Trophoblast cell (in vitro differentiated cells and primary cell): ENCODE measurements around the gene DAND5.

ENCODE experiments used
- DNase-seq, 2 donors: peaks; one replicate each; pipeline ENCODE4 v3.0.0-alpha.2; 2016
- H2AFZ ChIP-seq: 2 replicates; pipeline ENCODE4 v1.6.1; 2013; ENCODE audit warnings: low read length, moderate library complexity, mild to moderate bottlenecking; ENCODE audit not compliant: insufficient read depth, poor library complexity
- H2AK5ac ChIP-seq: 2 replicates; pipeline ENCODE4 v1.6.1; 2013; ENCODE audit warnings: mild to moderate bottlenecking, low read length
- H2BK120ac ChIP-seq: 2 replicates; pipeline ENCODE4 v1.6.1; 2013; ENCODE audit warnings: low read length, mild to moderate bottlenecking, moderate library complexity; ENCODE audit not compliant: insufficient read depth, poor library complexity
- H2BK12ac ChIP-seq: 2 replicates; pipeline ENCODE4 v1.6.1; 2013; ENCODE audit warnings: mild to moderate bottlenecking, low read length, moderate library complexity
- H2BK5ac ChIP-seq: 2 replicates; pipeline ENCODE4 v1.6.1; 2013; ENCODE audit warnings: low read length, low read depth, moderate library complexity, mild to moderate bottlenecking; ENCODE audit not compliant: poor library complexity
- H3K14ac ChIP-seq: 2 replicates; pipeline ENCODE4 v1.6.1; 2013; ENCODE audit warnings: mild to moderate bottlenecking, low read length
- H3K18ac ChIP-seq: 2 replicates; pipeline ENCODE4 v1.6.1; 2013; ENCODE audit warnings: mild to moderate bottlenecking, low read length
- H3K23ac ChIP-seq: 2 replicates; pipeline ENCODE4 v1.6.1; 2013; ENCODE audit warnings: low read length
- H3K27ac ChIP-seq: 2 replicates; pipeline ENCODE4 v1.5.1; 2013; ENCODE audit warnings: low read depth, mild to moderate bottlenecking, inconsistent platforms, low read length, moderate library complexity
- H3K27me3 ChIP-seq: 2 replicates; pipeline ENCODE4 v1.6.1; 2013; ENCODE audit warnings: inconsistent platforms, mild to moderate bottlenecking, low read length, moderate library complexity; ENCODE audit not compliant: insufficient read depth
- H3K36me3 ChIP-seq, 2 experiments: 1 replicate in 1 of 2; 2 replicates in 1 of 2; pipeline ENCODE4 v1.6.1; 2013; ENCODE audit warnings: low read length in 2 of 2, mild to moderate bottlenecking in 2 of 2, moderate library complexity in 1 of 2; ENCODE audit not compliant: insufficient read depth in 2 of 2, control insufficient read depth in 1 of 2
- H3K4ac ChIP-seq: 2 replicates; pipeline ENCODE4 v1.6.1; 2013; ENCODE audit warnings: low read depth, mild to moderate bottlenecking, low read length, moderate library complexity
- H3K4me1 ChIP-seq, 2 experiments: 1 replicate in 1 of 2; 2 replicates in 1 of 2; pipeline ENCODE4 v1.6.1; 2013; ENCODE audit warnings: low read length in 2 of 2, mild to moderate bottlenecking in 2 of 2, moderate library complexity in 1 of 2; ENCODE audit not compliant: insufficient read depth in 2 of 2, control insufficient read depth in 1 of 2
- H3K4me2 ChIP-seq: 2 replicates; pipeline ENCODE4 v1.6.1; 2013; ENCODE audit warnings: inconsistent platforms, mild to moderate bottlenecking, low read length, moderate library complexity
- H3K4me3 ChIP-seq: 2 replicates; pipeline ENCODE4 v1.5.1; 2013; ENCODE audit warnings: mild to moderate bottlenecking, low read depth, low read length, inconsistent platforms
- H3K79me1 ChIP-seq: one replicate; pipeline ENCODE4 v1.6.1; 2013; ENCODE audit warnings: low read length
- H3K79me2 ChIP-seq: 2 replicates; pipeline ENCODE4 v1.6.1; 2013; ENCODE audit warnings: low read length, mild to moderate bottlenecking; ENCODE audit not compliant: control insufficient read depth, insufficient read depth, poor library complexity
- H3K9ac ChIP-seq: 2 replicates; pipeline ENCODE4 v1.6.1; 2013; ENCODE audit warnings: mild to moderate bottlenecking, low read length
- H3K9me3 ChIP-seq: 2 replicates; pipeline ENCODE4 v1.6.1; 2013; ENCODE audit warnings: low read depth, mild to moderate bottlenecking, control low read depth, inconsistent platforms, low read length; ENCODE audit not compliant: insufficient read depth
- H4K12ac ChIP-seq: 2 replicates; pipeline ENCODE4 v1.6.1; 2013; ENCODE audit warnings: low read depth, mild to moderate bottlenecking, low read length, moderate library complexity
- H4K8ac ChIP-seq: 2 replicates; pipeline ENCODE4 v1.6.1; 2013; ENCODE audit warnings: low read depth, mild to moderate bottlenecking, low read length, moderate library complexity
- H4K91ac ChIP-seq: one replicate; pipeline ENCODE4 v1.6.1; 2013; ENCODE audit warnings: low read depth, mild to moderate bottlenecking, low read length, moderate library complexity
- WGBS: extraction: QIAGEN DNeasy Blood & Tissue Kit; methylation state at CpG from one replicate; pipeline ENCODE4 v1.1.7; 2013; ENCODE audit warnings: missing lambda C conversion rate; ENCODE audit not compliant: insufficient read length, insufficient coverage; ENCODE audit errors: extremely low coverage; 5-methylcytosine and 5-hydroxymethylcytosine counted together

Gene DAND5

GRCh38 chr19:12983542-12984142, 14.3 kb downstream of the DAND5 start:
- Histone ChIP-seq H3K23ac (no peak overlapping the region), H3K27ac (no peak overlapping the region), H3K14ac (no peak overlapping the region), H3K27me3 (peaks cover 18% of the 10 kb centered on the region), H3K4me1 (no peaks in the 10 kb centered on the region), H3K4me2 (peak overlapping the region; percentile 41), H4K12ac (no peak overlapping the region), H3K36me3 (no peaks in the 10 kb centered on the region), H4K91ac (no peak overlapping the region), H4K8ac (no peak overlapping the region), H3K18ac (no peak overlapping the region), H3K4ac (no peak overlapping the region), H3K4me3 (no peak overlapping the region), H2BK120ac (no peak overlapping the region), H2BK12ac (no peak overlapping the region), H2BK5ac (no peak overlapping the region), H3K79me2 (no peaks in the 10 kb centered on the region), H3K79me1 (no peaks in the 10 kb centered on the region), H3K9ac (no peak overlapping the region), H2AFZ (no peak overlapping the region), H2AK5ac (no peak overlapping the region), H3K9me3 (peaks cover 16% of the 10 kb centered on the region)
- peak; percentile 43 to 80 for DNase-seq
- 100% methylated on average over 3 of the region's 51 CpGs for WGBS

GRCh38 chr19:12984143-12984627, 14.8 kb downstream of the DAND5 start:
- H3K18ac ChIP-seq: no peak overlapping the region
- H3K4me2 ChIP-seq: no peak overlapping the region
- no peak overlapping the region for H2BK5ac ChIP-seq
- no peaks in the 10 kb centered on the region for H3K79me2 ChIP-seq
- DNase-seq: no peak
- H4K91ac ChIP-seq: no peak overlapping the region
- WGBS: no CpG with 5 or more reads among the region's 3 CpGs
- H3K79me1 ChIP-seq: no peaks in the 10 kb centered on the region
- no peak overlapping the region for H3K4ac ChIP-seq
- peaks cover 18% of the 10 kb centered on the region for H3K27me3 ChIP-seq
- H3K27ac ChIP-seq: no peak overlapping the region
- H2AFZ ChIP-seq: no peak overlapping the region
- H3K36me3 ChIP-seq: no peaks in the 10 kb centered on the region
- no peak overlapping the region for H3K14ac ChIP-seq
- H4K12ac ChIP-seq: no peak overlapping the region
- H3K4me3 ChIP-seq: peak overlapping the region; percentile 39
- no peak overlapping the region for H3K9ac ChIP-seq
- no peak overlapping the region for H2AK5ac ChIP-seq
- H4K8ac ChIP-seq: no peak overlapping the region
- H3K23ac ChIP-seq: no peak overlapping the region
- peaks cover 19% of the 10 kb centered on the region for H3K9me3 ChIP-seq
- no peak overlapping the region for H2BK120ac ChIP-seq
- no peaks in the 10 kb centered on the region for H3K4me1 ChIP-seq
- no peak overlapping the region for H2BK12ac ChIP-seq

DNA sequence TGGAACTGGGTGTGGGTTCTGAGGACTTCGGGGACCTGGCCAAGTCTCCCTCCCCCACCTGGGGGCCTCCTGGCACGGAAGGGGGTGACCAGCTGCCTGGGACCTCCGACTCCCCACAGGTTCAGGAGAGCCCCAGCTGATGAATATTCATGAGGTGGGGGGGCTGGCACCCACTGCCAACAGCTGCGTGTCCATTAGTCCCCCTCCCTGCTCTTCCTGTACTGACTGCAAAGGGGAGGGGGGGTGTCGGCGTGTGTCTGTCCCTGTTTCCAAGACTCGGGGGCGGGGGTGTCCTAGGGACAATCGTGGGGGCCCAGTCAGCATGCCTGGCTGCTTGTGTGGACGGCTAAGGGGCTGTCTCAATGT, 15.3 kb downstream of the DAND5 start:
- Histone ChIP-seq H3K4ac (no peak overlapping the region), H3K14ac (no peak overlapping the region), H2AK5ac (no peak overlapping the region), H4K91ac (no peak overlapping the region), H2BK5ac (no peak overlapping the region), H4K12ac (no peak overlapping the region), H2BK120ac (no peak overlapping the region), H3K27ac (no peak overlapping the region), H3K23ac (no peak overlapping the region), H3K9me3 (peaks cover 21% of the 10 kb centered on the region), H2BK12ac (no peak overlapping the region), H3K18ac (no peak overlapping the region), H3K4me2 (no peak overlapping the region), H3K4me1 (no peaks in the 10 kb centered on the region), H4K8ac (no peak overlapping the region), H3K79me2 (no peaks in the 10 kb centered on the region), H3K9ac (no peak overlapping the region), H3K4me3 (no peak overlapping the region), H3K36me3 (no peaks in the 10 kb centered on the region), H3K79me1 (no peaks in the 10 kb centered on the region), H3K27me3 (peaks cover 18% of the 10 kb centered on the region), H2AFZ (no peak overlapping the region)
- no peak for DNase-seq
- WGBS: no CpG with 5 or more reads among the region's 10 CpGs

DNA sequence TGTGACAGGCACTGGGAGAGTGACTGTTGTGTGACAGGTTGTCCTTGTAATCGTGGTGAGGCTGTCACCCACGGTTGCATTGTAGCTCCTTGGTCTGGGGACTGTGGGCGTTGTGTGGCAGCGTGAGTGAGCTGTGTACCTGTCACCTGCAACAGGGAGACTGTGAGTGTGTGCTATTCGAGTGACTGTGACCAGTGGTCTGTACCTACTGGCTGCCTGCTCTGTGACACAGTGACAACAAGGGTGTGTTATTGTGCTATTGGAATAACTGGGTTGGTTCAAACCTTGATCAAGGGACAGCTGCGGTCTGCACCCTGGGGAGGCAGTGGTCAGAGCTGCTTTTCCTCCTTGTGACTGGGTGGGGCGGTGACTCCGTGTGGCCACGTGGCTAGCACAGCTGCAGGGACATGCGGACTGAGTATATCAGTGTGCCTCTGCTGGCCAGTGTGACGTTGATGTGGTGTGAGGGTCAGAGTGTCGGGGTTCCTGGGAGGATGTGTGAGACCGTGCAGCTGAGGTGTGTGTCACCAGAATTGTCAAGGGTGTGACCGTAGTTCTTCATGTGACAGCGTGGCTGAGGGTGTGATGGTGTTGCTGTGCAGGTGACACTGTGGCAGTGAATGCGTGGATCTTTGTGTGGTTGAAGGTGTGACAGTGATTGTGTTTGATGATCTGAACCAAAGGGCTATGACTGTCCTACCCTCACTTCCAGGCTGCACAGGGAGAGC, 15.8 kb downstream of the DAND5 start:
- Histone ChIP-seq H3K9me3 (peaks cover 21% of the 10 kb centered on the region), H3K4me3 (no peak overlapping the region), H3K4me1 (no peaks in the 10 kb centered on the region), H4K12ac (no peak overlapping the region), H3K4me2 (no peak overlapping the region), H3K79me1 (no peaks in the 10 kb centered on the region), H3K36me3 (no peaks in the 10 kb centered on the region), H2AK5ac (no peak overlapping the region), H2AFZ (no peak overlapping the region), H3K79me2 (no peaks in the 10 kb centered on the region), H4K91ac (no peak overlapping the region), H3K23ac (no peak overlapping the region), H3K27ac (no peak overlapping the region), H3K9ac (no peak overlapping the region), H2BK5ac (no peak overlapping the region), H2BK12ac (no peak overlapping the region), H4K8ac (no peak overlapping the region), H3K18ac (no peak overlapping the region), H3K4ac (no peak overlapping the region), H3K14ac (no peak overlapping the region), H2BK120ac (no peak overlapping the region), H3K27me3 (peaks cover 18% of the 10 kb centered on the region)
- no CpG with 5 or more reads among the region's 16 CpGs for WGBS
- DNase-seq: peak; percentile 8 to 24
